Activated CD4-positive, alpha-beta T cell treated with anti-CD3 and anti-CD28 coated beads for 4 hours (primary cell): ENCODE measurements around the gene CHMP1A.
A peak's percentile ranks its signal among the peaks of the same experiment; 100 is the strongest.

Experiments used
- DNase-seq, 2 donors: peaks; one replicate each; pipeline ENCODE4 v3.0.0-alpha.2; 2020

CHMP1A gene

DNA sequence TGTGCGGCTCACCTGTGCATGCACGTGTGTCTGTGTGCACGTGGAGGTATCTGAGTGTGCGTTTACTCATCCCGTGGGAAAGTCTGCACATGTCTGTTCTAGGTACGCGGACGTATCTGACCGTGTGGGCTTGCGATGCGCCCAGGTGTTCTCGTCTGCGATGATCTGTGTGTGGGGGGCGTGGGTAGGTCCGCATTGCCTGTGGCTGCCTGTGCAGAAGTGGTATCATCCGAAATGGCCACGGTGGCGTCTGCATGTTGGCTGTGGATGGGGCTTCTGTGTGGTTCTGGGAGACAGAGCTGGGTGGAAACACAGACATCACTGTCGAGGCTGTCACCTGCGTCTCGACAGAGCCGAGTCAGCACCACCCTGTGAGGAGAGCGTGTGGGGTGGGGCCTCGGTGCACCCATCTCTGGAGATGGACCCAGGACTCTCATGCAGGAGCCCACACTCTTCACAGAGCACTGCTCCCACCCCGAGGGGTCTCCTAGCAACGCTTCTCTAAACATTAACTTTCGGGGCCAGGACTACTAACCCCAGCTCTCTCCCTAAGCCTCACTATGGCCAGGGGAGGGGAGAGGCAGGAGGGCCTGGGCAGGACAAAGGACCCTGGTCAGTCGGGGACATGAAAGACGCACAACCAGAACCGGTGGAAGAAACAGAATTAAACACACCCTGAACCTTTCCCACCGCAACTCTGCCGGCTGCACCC lies 35.7 kb downstream of the CHMP1A start:
- DNase-seq, result no peak

DNA sequence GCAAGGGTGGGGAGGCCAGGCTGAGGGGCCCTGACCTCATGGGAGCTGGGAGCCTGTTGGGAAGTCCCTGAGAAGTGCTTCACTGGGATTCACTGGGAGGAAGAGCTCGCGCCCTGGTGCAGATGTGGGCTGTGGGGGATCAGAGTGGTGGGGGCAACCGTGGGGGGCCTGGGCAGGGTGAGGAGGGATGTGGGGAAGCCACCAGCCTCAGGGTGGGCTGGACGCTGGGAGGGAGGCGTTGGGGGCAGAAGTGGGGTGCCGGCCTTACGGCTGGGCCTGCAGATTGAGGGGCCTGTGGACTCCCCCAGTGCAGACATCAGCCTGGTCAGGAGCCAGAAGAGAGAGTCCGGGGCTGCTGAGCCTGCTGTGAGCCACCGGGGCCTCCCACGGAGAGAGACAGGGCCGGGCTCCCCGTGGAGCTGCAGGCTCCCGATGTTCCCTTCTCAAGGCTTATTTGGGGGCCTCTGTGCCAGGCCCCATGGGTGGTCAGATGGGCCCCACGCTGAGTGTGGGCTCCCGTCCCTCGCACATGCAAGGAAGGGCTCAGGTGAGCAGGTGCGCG lies 36.3 kb downstream of the CHMP1A start:
- DNase-seq, result no peak

DNA sequence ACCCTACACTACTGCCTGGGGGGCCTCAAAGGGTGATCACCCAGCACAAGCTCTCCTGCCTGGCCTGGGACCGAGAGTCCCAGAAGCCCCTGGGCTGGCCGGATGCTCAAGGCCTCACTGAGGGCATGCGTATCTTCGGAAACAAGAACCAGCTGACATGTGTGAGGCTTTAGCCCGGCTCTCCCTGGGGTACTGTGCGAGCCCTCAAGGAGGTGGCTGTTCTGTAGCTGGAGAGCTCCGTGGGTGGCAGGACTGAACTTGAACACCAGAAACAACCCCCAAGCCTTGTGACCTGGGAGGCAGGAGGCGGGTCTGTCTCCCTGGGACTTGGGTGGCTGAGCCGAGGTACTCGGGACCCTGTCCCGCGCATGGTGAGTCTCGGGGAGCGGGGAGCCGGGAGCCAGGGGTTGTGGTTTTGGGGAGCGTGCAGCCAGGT lies 37.1 kb downstream of the CHMP1A start:
- DNase-seq, result no peak

- no peak for DNase-seq
These were observed 37.7 kb downstream of the CHMP1A start for GRCh38 chr16:89619840-89620239.

DNA sequence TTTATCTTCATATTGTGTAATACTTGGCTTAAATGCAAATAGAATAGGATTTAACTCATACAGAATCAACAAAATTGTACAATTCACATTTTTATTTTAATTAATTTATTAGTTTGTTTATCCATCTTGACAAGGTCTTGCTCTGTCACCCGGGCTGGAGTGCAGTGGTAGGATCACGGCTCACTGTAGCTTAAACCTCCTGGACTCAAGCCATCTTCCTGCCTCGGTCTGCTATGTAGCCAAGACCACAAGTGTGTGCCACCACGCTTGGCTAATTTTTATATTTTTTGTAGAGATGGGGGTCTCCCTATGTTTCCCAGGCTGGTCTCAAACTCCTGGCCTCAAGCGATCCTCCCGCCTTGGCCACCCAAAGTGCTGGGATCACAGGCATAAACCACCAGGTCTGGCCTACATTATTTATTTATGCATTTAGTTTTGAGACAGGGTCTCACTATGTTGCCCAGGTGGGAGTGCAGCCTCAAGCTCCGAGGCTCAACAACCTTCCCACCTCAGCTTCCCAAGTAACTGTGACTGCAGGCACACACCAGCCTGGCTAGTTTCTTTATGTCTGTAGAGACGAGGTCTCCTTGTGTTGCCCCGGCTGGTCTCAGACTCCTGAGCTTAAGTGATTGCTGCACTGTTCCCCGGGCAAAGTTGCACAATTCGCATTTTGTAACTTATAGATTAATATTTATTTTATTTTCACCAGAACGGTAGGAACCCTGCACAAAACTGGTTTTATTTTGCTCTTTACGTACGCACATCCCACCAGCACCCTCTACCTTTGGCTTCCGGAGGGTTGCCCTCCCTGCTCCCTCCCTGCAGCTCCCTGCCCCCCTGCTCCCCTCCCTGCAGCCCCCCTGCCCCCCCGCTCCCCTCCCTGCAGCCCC lies 39.2 kb downstream of the CHMP1A start:
- no peak for DNase-seq

- no peak for DNase-seq
These were observed 40.5 kb downstream of the CHMP1A start for GRCh38 chr16:89617036-89617435.

DNA sequence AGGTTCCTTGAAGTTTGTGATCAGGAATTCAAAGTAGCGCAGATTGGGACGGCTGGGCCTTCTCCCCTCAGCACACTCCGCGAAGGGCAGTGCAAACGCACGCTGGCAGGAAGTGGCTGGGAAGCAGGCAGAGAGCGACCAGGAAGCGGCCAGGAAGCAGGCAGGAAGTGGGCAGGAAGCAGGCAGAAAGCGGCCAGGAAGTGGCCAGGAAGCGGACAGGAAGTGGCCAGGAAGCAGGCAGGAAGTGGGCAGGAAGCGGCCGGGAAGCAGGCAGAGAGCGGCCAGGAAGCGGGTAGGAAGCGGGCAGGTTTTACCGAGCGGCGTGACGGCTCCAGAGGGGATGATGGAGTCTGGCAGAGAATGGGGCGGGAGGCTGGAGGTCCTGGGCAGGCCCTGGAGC lies 40.9 kb downstream of the CHMP1A start:
- no peak for DNase-seq

GRCh38 chr16:89615596-89616090 lies 41.9 kb downstream of the CHMP1A start:
- peak in 1 of 2 donors; percentile 40 for DNase-seq

GRCh38 chr16:89615176-89615575 lies 42.3 kb downstream of the CHMP1A start:
- DNase-seq, result no peak

- no peak for DNase-seq
These were observed 43.5 kb downstream of the CHMP1A start for GRCh38 chr16:89613954-89614459.

DNA sequence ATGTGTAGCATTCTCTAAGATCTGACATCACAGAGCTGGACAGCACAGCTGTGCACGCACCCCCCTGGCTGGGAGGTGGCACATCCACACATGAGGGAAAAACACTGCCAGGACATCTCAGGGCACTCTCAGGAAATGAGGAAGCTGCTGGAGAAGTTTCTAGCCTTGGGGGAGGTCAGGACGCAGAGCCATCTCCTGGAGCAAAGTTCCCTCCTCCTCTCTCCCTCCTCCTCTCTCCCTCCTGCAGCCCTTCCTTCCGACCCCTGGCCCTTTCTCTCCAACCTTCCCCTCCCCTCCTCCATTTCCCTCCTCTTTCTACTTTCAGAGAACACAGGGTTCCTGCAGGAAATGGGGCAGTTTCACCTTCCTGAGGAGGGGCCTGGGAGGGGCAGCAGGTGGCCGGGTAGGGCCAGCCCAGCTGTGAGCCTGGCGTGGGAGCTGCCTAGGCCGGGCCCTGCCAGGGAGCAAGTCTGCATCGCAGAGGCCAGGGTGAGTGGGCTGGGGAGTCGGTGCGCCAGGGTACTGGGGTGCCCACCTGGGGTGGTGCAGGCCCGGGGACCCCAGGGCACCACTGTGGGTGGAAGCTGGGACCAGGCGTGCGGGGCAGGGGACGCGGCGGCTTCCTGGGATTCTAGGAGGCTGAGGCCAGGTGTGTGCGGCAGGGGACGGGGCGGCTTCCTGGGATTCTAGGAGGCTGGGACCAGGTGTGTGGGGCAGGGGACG lies 44.1 kb downstream of the CHMP1A start, which contains the start of gene DPEP1:
TSS of gene DPEP1 (plus strand) at position 412 of the 723 bp plus-strand sequence. CDS start 16,769 bp downstream, outside the sequence.
- no peak for DNase-seq

GRCh38 chr16:89612415-89613166 lies 44.9 kb downstream of the CHMP1A start:
- no peak for DNase-seq

- DNase-seq, result no peak
These were observed 47.4 kb downstream of the CHMP1A start for GRCh38 chr16:89610108-89610453.

GRCh38 chr16:89607937-89608740 lies 49.4 kb downstream of the CHMP1A start:
- DNase-seq, result no peak

DNA sequence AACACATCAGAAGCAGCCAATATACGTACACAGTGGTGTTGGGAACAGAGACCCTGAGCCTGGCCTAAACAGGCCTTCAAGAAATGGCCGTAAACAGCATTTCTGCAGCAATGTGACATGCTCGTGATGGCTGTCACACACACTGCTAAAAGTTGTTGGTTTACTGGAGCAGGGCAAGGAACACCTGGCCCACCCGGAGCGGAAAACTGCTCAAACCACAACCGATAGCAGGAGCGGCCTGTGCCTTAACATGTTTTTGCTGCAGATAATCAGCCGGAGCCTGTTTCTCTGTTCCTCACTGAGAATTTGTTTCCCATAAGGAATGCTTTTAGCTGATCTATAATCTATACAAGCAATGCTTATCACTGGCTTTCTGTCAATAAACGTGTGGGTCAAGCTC lies 50.1 kb downstream of the CHMP1A start:
- no peak for DNase-seq

- no peak for DNase-seq
These were observed 51.5 kb downstream of the CHMP1A start for GRCh38 chr16:89606006-89606405.

GRCh38 chr16:89605186-89605970 lies 52.1 kb downstream of the CHMP1A start:
- no peak for DNase-seq

DNA sequence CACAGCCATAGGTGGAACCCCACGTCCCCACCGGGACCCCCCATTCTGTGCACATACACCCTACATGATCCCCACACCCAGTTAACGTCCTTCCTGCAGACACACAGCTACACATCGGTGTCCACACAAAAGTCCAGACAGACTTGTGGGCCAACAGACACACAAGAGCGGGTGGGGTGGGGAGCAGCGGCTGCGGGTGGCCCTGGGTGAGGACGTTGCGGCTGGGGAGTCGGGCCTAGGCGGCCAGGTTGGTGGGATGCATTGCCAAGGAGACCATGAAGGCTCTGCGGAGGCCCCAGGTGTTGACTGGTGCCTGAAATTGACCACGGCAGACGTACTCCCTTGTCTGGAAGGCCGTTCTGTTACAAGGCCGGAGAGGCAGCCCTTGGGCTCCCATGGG lies 52.7 kb downstream of the CHMP1A start:
- DNase-seq, result no peak

GRCh38 chr16:89602952-89603590 lies 54.4 kb downstream of the CHMP1A start:
- DNase-seq, result no peak
